ENCODE measurements around the gene SNTA1. TPM values are rescaled to one million over a fixed set of nuclear protein-coding genes. Genes with fewer than 3 reads are reported as not detected.

The SNTA1 gene
- total and polyA plus RNA-seq, 2 of the 13 experiments (the other 11 are each of a cell fraction or from before 2014, with no cell fraction given) = 16.4 to 18.3 TPM

DNA sequence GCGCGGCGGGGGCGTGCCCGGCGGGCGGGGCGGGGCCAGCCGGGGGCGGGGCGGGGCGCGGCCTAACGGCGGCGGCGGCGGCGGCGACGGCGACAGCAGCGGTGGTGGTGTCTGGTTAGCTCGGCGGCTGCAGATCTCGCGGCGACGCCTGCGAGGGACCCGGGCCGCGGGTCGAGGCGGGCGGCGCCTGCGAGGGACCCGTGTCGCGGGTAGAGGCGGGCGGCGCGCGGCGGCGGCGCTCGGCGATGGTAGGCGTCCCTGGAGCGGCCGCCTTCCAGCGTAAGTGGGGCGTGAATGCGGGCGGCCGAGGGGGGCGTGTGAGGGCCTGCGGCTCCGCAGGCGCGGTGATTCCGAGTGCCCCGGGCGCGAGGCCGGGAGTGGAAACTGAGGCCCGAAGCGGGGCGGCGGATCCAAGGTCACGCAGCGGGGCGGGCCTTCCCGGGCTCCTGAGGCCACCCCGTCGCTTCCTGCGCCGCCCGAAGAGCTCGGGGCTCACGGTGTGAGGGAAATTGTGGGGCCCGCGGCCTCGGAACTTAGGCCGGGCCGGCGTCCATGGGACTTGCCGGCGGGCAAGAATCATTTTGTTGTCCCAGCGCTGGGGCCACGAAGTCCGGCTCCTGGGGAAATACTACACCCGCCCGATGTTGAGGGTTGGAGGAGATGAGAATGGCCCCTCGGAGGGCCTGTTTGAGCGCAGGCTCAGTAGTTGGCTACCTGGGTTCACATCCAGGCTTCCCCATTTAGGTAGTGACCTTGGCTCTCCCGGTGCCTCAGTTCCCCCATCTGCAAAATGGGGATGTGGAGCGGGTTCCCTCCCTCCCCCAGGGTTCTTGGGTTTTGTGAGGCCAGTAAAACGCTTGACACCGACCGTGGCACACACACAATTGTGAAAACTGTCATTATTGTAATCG, 46.7 kb upstream of the SNTA1 start, which contains the start of gene CBFA2T2 (continued):
- TF ChIP-seq, protein P1, sequence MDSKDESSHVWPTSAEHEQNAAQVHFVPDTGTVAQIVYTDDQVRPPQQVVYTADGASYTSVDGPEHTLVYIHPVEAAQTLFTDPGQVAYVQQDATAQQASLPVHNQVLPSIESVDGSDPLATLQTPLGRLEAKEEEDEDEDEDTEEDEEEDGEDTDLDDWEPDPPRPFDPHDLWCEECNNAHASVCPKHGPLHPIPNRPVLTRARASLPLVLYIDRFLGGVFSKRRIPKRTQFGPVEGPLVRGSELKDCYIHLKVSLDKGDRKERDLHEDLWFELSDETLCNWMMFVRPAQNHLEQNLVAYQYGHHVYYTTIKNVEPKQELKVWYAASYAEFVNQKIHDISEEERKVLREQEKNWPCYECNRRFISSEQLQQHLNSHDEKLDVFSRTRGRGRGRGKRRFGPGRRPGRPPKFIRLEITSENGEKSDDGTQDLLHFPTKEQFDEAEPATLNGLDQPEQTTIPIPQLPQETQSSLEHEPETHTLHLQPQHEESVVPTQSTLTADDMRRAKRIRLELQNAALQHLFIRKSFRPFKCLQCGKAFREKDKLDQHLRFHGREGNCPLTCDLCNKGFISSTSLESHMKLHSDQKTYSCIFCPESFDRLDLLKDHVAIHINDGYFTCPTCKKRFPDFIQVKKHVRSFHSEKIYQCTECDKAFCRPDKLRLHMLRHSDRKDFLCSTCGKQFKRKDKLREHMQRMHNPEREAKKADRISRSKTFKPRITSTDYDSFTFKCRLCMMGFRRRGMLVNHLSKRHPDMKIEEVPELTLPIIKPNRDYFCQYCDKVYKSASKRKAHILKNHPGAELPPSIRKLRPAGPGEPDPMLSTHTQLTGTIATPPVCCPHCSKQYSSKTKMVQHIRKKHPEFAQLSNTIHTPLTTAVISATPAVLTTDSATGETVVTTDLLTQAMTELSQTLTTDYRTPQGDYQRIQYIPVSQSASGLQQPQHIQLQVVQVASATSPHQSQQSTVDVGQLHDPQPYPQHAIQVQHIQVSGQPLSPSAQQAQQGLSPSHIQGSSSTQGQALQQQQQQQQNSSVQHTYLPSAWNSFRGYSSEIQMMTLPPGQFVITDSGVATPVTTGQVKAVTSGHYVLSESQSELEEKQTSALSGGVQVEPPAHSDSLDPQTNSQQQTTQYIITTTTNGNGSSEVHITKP (CRISPR knock-in tag; IDR thresholded peaks at IDR 0.05; ENCODE audit: low read depth) = no peak
- TF ChIP-seq, protein P2, sequence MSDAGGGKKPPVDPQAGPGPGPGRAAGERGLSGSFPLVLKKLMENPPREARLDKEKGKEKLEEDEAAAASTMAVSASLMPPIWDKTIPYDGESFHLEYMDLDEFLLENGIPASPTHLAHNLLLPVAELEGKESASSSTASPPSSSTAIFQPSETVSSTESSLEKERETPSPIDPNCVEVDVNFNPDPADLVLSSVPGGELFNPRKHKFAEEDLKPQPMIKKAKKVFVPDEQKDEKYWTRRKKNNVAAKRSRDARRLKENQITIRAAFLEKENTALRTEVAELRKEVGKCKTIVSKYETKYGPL (CRISPR knock-in tag; IDR thresholded peaks at IDR 0.05) = peak; percentile 65; the same call in 1 of the 2 replicates
- no peak; the same call in 1 of the 2 replicates for TF ChIP-seq JDP2 (CRISPR knock-in tag; IDR thresholded peaks at IDR 0.05; ENCODE audit: borderline replicate concordance)
- no peak for TF ChIP-seq ZNF781 (CRISPR knock-in tag; IDR thresholded peaks at IDR 0.05; ENCODE audit: borderline replicate concordance, not compliant biosample characterization)
- peak; percentile 55; the same call in 1 of the 2 replicates for TF ChIP-seq ZMYM2 (CRISPR knock-in tag; IDR thresholded peaks at IDR 0.05)
- TF ChIP-seq SP4 (CRISPR knock-in tag; IDR thresholded peaks at IDR 0.05) = peak; percentile 72
- no peak for TF ChIP-seq ARNTL (CRISPR knock-in tag; IDR thresholded peaks at IDR 0.05)
- peak; percentile 56 for TF ChIP-seq NR2C2 (CRISPR knock-in tag; IDR thresholded peaks at IDR 0.05; ENCODE audit: borderline replicate concordance)
- TF ChIP-seq, protein P3, sequence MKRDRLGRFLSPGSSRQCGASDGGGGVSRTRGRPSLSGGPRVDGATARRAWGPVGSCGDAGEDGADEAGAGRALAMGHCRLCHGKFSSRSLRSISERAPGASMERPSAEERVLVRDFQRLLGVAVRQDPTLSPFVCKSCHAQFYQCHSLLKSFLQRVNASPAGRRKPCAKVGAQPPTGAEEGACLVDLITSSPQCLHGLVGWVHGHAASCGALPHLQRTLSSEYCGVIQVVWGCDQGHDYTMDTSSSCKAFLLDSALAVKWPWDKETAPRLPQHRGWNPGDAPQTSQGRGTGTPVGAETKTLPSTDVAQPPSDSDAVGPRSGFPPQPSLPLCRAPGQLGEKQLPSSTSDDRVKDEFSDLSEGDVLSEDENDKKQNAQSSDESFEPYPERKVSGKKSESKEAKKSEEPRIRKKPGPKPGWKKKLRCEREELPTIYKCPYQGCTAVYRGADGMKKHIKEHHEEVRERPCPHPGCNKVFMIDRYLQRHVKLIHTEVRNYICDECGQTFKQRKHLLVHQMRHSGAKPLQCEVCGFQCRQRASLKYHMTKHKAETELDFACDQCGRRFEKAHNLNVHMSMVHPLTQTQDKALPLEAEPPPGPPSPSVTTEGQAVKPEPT (CRISPR knock-in tag; IDR thresholded peaks at IDR 0.05; ENCODE audit: low read depth) = peak; percentile 68; the same call in 1 of the 2 replicates
- TF ChIP-seq, protein P4, sequence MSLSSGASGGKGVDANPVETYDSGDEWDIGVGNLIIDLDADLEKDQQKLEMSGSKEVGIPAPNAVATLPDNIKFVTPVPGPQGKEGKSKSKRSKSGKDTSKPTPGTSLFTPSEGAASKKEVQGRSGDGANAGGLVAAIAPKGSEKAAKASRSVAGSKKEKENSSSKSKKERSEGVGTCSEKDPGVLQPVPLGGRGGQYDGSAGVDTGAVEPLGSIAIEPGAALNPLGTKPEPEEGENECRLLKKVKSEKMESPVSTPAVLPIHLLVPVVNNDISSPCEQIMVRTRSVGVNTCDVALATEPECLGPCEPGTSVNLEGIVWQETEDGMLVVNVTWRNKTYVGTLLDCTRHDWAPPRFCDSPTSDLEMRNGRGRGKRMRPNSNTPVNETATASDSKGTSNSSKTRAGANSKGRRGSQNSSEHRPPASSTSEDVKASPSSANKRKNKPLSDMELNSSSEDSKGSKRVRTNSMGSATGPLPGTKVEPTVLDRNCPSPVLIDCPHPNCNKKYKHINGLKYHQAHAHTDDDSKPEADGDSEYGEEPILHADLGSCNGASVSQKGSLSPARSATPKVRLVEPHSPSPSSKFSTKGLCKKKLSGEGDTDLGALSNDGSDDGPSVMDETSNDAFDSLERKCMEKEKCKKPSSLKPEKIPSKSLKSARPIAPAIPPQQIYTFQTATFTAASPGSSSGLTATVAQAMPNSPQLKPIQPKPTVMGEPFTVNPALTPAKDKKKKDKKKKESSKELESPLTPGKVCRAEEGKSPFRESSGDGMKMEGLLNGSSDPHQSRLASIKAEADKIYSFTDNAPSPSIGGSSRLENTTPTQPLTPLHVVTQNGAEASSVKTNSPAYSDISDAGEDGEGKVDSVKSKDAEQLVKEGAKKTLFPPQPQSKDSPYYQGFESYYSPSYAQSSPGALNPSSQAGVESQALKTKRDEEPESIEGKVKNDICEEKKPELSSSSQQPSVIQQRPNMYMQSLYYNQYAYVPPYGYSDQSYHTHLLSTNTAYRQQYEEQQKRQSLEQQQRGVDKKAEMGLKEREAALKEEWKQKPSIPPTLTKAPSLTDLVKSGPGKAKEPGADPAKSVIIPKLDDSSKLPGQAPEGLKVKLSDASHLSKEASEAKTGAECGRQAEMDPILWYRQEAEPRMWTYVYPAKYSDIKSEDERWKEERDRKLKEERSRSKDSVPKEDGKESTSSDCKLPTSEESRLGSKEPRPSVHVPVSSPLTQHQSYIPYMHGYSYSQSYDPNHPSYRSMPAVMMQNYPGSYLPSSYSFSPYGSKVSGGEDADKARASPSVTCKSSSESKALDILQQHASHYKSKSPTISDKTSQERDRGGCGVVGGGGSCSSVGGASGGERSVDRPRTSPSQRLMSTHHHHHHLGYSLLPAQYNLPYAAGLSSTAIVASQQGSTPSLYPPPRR (CRISPR knock-in tag; IDR thresholded peaks at IDR 0.05; ENCODE audit: borderline replicate concordance) = peak; percentile 16; the same call in 1 of the 2 replicates
- TF ChIP-seq MAFG (CRISPR knock-in tag; IDR thresholded peaks at IDR 0.05) = peak; percentile 50; the same call in 1 of the 2 replicates
- peak; percentile 89 for TF ChIP-seq ZNF225 (CRISPR knock-in tag; IDR thresholded peaks at IDR 0.05)
